Glutamatergic neuron (in vitro differentiated cells): ENCODE results near the gene CNTNAP2. TPM values are rescaled to one million over a fixed set of nuclear protein-coding genes. Genes with fewer than 3 reads are reported as not detected.
"Not testable (repeated sequence)": the region's sequence is repeated elsewhere in the genome, so short reads cannot be mapped to it uniquely, and the experiment has no call there.

Experiments
- DNase-seq: peaks from one replicate; pipeline ENCODE4 v3.0.0; 2022
- H3K27ac Mint-ChIP-seq: one replicate; pipeline ENCODE4 v1.8.0; 2020; ENCODE audit warnings: mild to moderate bottlenecking, mixed read lengths, inconsistent platforms; ENCODE audit not compliant: unreplicated experiment
- H3K27me3 Mint-ChIP-seq: one replicate; pipeline ENCODE4 v1.8.0; 2020; ENCODE audit warnings: mild to moderate bottlenecking, moderate library complexity, mixed read lengths, inconsistent platforms; ENCODE audit not compliant: unreplicated experiment
- H3K36me3 Mint-ChIP-seq: one replicate; pipeline ENCODE4 v1.8.0; 2020; ENCODE audit warnings: mild to moderate bottlenecking, mixed read lengths, inconsistent platforms; ENCODE audit not compliant: unreplicated experiment
- H3K4me1 Mint-ChIP-seq: one replicate; pipeline ENCODE4 v1.8.0; 2020; ENCODE audit warnings: mild to moderate bottlenecking, low read depth, mixed read lengths, inconsistent platforms; ENCODE audit not compliant: unreplicated experiment
- H3K4me3 Mint-ChIP-seq: one replicate; pipeline ENCODE4 v1.8.0; 2020; ENCODE audit warnings: mild to moderate bottlenecking, mixed read lengths, inconsistent platforms; ENCODE audit not compliant: unreplicated experiment
- H3K9me3 Mint-ChIP-seq: one replicate; pipeline ENCODE4 v1.8.0; 2020; ENCODE audit warnings: mild to moderate bottlenecking, moderate library complexity, mixed read lengths, inconsistent platforms; ENCODE audit not compliant: unreplicated experiment
- total RNA-seq: library from RNA; stranded (reverse); fragmentation: NEBNext Ultra II Directional; extraction: Animal tissue kit (Norgen Biotek cat#: 25700); gene quantifications from one replicate; pipeline ENCODE4 v1.2.1, GENCODE V29; 2021; ENCODE audit not compliant: unreplicated experiment
- TF ChIP-seq, protein P1 (sequence below): fragments of 200-600 bp; sonication (generic); IDR thresholded peaks from one replicate; pipeline ENCODE4 v1.5.0; 2021; ENCODE audit not compliant: partially characterized antibody, unreplicated experiment

Gene CNTNAP2
- total RNA-seq, 1 donor from 2014 or later: 25.8 TPM

DNA sequence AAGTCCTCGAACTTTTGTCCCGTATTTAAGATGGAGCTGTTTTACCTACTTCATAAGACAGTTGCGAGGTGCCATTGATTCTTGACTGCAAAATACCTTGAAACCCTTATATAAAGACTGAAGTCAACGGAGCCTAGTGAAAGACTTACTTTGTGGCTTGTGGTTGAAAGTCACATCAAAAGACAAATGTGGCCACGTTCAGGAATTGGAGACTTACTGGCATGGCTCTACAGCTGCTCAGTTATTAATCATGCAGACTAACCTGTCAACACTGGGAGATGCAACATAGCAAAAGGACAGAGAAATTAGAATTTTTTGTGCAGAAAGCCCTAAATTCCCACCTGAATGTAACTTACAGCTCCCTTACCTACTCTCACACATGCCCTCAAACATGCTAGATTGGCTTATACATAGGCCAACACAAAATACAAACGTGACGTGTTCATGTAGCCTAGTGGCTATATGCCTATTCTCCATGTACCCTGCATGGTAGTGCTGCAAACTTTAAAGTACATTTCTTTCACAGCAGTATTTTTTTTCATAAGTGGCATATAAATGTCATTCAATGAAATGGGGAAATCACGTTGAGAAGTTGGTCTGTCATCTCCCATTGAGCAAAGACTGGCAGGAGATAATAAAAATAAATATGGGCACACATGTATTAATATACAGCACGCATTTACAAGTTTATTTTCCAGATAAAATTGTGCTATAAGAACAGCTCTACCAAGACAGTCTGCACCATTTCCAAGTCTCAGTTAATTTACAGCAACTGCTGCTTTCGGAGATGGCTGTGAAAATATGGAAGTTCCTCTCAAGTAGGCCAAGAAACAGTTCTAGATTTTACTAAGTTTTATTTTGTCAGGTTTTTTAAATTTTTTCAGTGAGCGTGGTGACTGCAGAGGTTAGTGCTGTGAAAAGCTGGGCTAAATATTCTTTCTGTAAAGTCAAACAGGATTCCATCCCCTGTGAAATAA lies 2303.5 kb downstream of the CNTNAP2 start:
- H3K4me1 Mint-ChIP-seq: no peaks in the 10 kb centered on the region
- no peaks in the 10 kb centered on the region for H3K27me3 Mint-ChIP-seq
- H3K27ac Mint-ChIP-seq: no peak overlapping the region
- DNase-seq: no peak
- H3K9me3 Mint-ChIP-seq: peaks cover 2% of the 10 kb centered on the region
- H3K36me3 Mint-ChIP-seq: no peaks in the 10 kb centered on the region
- TF ChIP-seq, protein P1, sequence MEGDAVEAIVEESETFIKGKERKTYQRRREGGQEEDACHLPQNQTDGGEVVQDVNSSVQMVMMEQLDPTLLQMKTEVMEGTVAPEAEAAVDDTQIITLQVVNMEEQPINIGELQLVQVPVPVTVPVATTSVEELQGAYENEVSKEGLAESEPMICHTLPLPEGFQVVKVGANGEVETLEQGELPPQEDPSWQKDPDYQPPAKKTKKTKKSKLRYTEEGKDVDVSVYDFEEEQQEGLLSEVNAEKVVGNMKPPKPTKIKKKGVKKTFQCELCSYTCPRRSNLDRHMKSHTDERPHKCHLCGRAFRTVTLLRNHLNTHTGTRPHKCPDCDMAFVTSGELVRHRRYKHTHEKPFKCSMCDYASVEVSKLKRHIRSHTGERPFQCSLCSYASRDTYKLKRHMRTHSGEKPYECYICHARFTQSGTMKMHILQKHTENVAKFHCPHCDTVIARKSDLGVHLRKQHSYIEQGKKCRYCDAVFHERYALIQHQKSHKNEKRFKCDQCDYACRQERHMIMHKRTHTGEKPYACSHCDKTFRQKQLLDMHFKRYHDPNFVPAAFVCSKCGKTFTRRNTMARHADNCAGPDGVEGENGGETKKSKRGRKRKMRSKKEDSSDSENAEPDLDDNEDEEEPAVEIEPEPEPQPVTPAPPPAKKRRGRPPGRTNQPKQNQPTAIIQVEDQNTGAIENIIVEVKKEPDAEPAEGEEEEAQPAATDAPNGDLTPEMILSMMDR: no peak
- no peak overlapping the region for H3K4me3 Mint-ChIP-seq

- Mint-ChIP-seq H3K27me3 (peaks cover 1% of the 10 kb centered on the region), H3K4me3 (no peak overlapping the region), H3K36me3 (peaks cover 5% of the 10 kb centered on the region), H3K4me1 (no peaks in the 10 kb centered on the region), H3K9me3 (peaks cover 6% of the 10 kb centered on the region), H3K27ac (no peak overlapping the region)
- DNase-seq: no peak
- TF ChIP-seq, protein P1: no peak
These were observed 2305.4 kb downstream of the CNTNAP2 start for GRCh38 chr7:148422030-148422429.

GRCh38 chr7:148426393-148426792 lies 2309.8 kb downstream of the CNTNAP2 start:
- not testable (repeated sequence) for H3K36me3 Mint-ChIP-seq

DNA sequence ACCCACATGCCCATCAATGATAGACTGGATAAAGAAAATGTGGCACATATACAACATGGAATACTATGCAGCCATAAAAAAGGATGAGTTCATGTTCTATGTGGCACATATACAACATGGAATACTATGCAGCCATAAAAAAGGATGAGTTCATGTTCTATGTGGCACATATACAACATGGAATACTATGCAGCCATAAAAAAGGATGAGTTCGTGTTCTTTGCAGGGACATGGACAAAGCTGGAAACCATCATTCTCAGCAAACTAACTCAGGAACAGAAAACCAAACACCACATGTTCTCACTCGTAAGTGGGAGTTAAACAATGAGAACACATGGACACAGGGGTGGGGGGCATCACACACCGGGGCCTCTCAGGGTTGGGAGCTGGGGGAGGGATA lies 2314.1 kb downstream of the CNTNAP2 start:
- Mint-ChIP-seq H3K9me3 (peaks cover 18% of the 10 kb centered on the region), H3K27me3 (peaks cover 12% of the 10 kb centered on the region), H3K4me1 (peaks cover 27% of the 10 kb centered on the region)
- not testable (repeated sequence) for H3K36me3 Mint-ChIP-seq, H3K4me3 Mint-ChIP-seq, DNase-seq, H3K27ac Mint-ChIP-seq

More at GRCh38 chr7:148426393-148426792, 2309.8 kb downstream of the CNTNAP2 start:
- not testable (repeated sequence) for DNase-seq, H3K4me1 Mint-ChIP-seq, H3K27ac Mint-ChIP-seq, H3K4me3 Mint-ChIP-seq, H3K27me3 Mint-ChIP-seq, H3K9me3 Mint-ChIP-seq

DNA sequence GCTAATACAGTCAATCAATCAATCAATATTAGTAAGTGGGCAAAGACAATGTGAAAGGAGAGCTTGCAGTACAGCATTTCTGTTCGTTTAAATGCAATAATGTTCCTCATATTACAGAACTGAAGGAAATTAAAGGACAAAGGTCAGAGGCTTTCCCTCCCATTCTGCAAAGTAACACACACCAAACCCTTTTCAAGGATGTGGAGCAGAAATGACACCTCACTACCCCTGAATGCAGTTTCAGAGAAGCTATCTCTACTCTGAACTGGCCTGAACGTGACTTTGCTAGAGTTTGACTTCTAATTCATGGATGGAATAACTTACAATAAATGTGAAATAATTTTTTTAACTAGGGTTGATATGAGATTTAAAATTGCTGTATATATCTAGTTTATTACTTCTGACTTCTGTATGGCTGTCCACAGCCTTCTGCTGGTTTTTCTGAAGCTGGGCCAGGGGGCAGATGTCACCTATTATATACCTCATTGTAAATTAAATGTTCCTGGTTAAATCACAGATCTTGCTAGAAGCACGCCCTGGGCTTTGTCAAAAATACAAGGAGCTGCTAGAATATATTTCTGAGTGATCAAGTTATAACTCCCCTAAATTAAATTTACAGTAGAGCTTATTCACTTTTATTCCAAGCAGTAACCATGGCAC lies 2317.1 kb downstream of the CNTNAP2 start:
- Mint-ChIP-seq H3K9me3 (peaks cover 21% of the 10 kb centered on the region), H3K36me3 (no peaks in the 10 kb centered on the region), H3K27ac (peak overlapping the region; percentile 70), H3K27me3 (peaks cover 16% of the 10 kb centered on the region), H3K4me1 (peaks cover 48% of the 10 kb centered on the region), H3K4me3 (peak overlapping the region; percentile 43)
- DNase-seq: no peak
- TF ChIP-seq, protein P1: no peak
